DMS114 treated with DMSO at 0.1 percent for 48 hours (cell line): ENCODE data around the gene SLC16A13.
A peak's percentile ranks its signal among the peaks of the same experiment; 100 is the strongest.
"Not testable (repeated sequence)": the region's sequence is repeated elsewhere in the genome, so short reads cannot be mapped to it uniquely, and the experiment has no call there.

Experiments used
- DNase-seq: peaks from one replicate; lab custom pipeline; 2025; ENCODE audit not compliant: unreplicated experiment; lab: John Stamatoyannopoulos, UW

SLC16A13 gene

DNA sequence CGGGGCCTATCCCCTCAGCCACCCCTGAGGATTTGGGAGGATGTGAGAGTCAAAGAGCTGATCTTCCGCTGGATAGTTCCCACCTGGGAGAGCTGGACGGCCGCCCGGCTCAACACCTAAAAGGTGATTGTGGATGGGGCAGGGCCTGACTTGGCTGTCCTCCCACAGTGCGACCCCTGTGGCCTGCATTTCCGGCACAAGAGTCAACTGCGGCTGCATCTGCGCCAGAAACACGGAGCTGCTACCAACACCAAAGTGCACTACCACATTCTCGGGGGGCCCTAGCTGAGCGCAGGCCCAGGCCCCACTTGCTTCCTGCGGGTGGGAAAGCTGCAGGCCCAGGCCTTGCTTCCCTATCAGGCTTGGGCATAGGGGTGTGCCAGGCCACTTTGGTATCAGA, 8.5 kb upstream of the SLC16A13 start:
- no peak for DNase-seq

DNA sequence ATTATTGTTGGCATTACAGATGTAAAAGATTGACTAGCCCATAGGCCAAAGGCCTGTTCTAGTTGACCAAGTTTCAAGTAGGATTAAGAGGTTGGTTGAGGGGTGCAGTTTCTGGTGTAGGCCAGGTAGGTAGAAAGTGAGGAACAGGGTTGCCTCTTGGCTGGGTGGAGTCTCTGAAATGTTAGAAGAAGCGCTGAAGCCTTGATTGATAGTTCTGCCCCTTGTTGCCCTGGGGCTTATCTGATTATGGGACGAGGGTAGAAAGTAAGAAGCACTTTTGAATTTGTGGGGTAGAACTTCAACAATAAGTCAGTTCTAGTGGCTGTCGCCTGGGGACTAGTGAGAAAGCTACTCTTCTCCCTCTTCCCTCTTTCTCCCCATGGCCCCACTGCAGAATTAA, 6.7 kb upstream of the SLC16A13 start:
- no peak for DNase-seq

DNA sequence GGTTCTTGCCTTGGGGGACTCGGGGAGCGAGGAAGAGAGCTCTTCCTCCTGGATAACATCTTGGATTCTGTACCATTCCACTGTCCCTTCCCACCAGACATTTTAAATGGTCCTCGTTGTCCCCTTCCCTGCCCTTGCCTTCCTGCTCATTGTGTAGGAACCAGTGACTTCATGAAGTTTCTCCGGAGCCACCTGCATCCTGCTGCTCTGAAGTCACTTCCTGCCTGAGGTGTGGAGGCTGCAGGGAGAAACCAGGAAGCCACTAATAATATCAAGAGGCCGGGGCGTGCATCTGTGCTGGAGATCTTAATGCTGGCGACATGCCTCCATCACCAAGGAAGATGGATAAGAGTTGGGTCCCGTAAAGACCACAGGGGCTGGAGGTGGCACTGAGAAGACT, 6.2 kb upstream of the SLC16A13 start:
- DNase-seq = no peak

DNA sequence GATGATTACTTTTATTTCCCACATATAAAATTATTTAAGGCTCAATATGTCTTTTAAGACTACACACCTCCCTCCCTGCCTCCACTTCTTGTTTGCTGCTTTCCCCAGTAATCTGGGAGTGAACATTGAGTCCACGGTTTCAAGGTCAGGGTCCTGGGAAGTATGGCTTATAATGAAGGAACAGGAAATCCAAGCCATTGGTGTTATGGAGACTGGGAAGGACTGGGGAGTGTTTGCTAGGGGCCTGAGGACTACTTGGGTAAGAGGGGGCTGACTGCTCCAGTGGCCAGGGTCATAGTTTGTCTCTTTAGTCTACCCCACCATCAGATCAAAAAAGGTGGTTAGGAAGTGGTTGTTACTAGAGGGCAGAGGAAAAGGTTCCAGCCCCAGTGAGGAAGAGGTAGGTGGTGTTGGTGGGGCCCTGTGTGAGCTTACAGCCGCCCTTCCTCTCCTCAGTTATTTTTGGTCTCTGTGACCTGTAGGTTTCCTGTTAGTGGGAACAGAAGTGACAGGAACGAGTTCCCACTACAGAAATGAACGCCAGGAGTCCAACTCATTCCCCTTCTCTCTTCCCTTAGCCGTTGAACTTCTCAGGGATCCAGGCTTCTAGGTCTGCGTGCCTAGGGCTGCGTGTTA, 742 bp upstream of the SLC16A13 start:
- DNase-seq = no peak

DNA sequence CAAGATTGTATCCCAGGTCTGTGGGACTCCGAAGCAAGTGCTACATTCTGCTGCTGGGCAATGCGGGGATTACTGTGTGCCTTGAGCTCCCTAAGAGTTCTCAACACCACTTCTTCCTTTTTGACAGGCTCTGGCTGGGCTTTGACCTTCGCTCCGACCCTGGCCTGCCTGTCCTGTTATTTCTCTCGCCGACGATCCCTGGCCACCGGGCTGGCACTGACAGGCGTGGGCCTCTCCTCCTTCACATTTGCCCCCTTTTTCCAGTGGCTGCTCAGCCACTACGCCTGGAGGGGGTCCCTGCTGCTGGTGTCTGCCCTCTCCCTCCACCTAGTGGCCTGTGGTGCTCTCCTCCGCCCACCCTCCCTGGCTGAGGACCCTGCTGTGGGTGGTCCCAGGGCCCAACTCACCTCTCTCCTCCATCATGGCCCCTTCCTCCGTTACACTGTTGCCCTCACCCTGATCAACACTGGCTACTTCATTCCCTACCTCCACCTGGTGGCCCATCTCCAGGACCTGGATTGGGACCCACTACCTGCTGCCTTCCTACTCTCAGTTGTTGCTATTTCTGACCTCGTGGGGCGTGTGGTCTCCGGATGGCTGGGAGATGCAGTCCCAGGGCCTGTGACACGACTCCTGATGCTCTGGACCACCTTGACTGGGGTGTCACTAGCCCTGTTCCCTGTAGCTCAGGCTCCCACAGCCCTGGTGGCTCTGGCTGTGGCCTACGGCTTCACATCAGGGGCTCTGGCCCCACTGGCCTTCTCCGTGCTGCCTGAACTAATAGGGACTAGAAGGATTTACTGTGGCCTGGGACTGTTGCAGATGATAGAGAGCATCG, 2.4 kb downstream of the SLC16A13 start:
- no peak for DNase-seq

DNA sequence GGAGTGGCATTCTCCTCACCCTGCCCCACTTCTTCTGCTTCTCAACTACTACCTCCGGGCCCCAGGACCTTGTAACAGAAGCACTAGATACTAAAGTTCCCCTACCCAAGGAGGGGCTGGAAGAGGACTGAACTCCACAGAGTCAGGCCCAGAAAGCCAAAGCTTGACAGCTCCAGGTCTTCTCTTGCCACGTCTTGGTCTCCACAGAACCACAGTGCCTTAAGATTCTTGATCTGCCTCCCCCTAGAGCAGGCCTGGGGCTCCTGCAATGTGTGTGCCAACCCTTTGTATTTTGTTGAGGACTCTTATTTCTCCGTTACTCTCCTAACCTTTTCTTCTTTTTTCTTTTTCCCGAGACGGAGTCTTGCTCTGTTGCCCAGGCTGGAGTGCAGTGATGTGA, 4.0 kb downstream of the SLC16A13 start:
- no peak for DNase-seq

DNA sequence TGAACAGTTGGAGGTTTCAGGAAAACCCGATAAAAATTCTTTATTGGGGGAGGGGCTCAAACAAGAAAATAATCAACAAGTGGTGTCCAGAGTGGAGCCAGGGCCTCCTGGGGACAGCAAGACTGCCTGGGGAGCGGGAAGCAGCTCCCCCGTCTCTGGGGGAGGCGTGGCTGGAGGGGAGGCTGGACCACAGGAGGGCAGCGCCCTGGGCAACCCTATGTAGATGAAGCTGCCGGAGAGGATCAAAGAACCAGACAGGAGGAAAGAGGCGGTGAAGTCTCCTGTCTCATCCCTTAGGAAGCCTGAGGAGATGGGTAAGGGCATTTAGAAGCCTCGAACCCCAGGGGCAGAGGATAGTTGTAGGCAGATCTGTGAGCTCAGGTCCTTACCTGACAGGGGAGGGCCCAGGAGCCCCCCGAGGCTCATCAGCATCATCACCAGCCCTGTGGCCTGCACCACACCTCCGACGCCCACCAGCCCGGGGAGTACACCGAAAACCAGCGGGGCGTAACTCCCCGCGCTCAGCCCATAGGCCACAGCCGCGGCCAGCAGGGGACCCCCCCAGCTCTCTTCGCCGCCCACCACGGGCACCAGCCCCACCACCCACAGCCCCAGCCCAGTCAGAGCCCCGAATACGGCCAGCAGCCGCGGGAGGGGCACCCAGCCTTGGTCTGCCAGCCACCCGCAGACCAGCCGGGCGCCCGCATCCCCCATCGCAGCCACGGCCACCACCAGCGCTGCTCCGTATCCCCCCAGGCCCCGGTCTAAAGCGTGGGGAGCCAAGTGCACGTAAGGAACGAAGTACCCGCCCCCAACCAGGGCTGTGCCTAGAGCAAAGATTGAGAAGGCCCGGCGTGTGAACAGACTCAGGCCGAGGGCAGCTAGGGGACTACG, 6.0 kb downstream of the SLC16A13 start:
- DNase-seq = no peak

DNA sequence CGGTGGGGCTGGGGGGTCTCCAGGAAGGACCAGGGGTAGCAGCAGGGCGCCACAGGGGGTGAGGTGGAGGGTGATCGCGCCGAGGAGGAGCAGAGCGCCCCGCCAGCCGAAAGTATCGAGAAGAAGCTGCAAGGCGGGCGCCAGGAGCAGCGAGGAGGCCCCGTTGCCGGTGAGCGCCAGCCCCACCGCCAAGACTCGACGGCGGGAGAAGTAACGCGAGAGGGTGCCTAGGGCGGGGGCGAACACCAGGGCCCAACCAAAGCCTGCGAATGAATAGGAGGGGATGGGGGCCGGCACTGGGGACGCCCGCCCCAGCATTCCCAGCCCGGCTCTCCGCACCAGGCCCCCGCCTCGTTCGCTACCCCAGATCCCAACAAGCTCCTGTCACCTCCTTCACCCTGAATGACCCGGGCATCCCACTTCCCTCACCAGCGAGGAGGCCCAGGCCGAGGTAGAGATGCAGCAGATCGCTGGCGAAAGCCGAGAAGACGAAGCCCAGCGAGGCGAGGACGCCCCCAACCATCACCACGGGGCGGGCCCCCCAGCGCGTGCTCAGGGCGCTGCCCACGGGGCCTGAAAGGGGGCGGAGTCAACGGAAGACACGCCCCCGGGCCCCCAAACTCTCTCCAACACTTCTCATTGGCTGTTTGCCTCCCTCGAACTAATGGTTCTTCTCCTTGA, 6.8 kb downstream of the SLC16A13 start:
- DNase-seq = no peak

DNA sequence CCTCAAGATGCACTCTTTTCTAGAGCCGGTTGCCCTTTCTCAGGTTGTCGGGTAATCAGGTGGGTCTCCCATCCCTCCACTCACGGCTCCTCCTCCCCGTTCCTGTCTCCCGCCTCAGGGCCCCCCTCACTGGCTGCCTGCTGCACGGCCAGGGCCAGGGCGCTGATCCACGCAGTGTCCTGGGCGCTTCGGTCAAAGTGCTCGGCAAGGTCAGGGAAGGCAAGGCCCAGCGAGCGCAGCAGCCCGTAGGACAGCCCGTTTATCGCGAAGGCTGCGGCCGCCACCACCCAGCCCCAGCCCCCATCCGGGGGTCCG, 7.3 kb downstream of the SLC16A13 start:
- no peak for DNase-seq

DNA sequence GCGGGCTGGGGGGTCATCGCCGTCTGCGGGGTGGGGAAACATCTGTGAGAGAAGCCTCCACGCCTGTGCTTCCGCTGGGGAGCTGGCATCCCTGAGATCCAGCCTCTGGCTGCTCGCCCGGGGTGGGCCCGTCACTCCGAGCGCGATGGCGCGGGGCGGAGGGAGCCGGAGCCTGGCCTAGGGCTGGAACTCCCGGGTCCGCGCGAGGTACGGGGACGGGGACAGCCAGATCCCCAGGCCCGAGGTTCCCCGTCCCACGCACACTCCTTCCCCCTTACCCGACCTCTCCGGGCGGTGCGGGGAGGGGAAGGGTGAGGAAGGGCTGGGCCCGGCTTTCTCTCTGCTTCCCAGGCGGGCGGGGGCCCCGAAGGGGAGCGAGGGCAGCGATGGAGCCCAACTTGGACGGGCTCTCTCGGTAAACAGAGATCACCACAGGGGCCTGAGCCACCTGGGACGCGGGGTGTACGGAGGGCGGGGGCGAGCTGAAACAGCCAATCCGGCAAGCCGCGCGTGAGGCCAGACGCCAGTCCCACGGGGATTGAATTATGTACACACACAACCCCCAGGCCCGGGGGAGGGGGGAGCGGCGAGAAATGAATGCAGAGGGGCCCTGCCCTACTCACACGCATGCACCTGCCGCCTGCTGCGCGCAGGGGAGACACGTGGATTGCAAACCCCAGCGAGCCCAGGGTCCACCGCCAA, 7.8 kb downstream of the SLC16A13 start, which contains the start of gene SLC16A11:
Gene SLC16A11 (minus strand): TSS at position 596 of the 702 bp plus-strand sequence. CDS start 579 bp downstream, at position 17.
- no peak for DNase-seq

DNA sequence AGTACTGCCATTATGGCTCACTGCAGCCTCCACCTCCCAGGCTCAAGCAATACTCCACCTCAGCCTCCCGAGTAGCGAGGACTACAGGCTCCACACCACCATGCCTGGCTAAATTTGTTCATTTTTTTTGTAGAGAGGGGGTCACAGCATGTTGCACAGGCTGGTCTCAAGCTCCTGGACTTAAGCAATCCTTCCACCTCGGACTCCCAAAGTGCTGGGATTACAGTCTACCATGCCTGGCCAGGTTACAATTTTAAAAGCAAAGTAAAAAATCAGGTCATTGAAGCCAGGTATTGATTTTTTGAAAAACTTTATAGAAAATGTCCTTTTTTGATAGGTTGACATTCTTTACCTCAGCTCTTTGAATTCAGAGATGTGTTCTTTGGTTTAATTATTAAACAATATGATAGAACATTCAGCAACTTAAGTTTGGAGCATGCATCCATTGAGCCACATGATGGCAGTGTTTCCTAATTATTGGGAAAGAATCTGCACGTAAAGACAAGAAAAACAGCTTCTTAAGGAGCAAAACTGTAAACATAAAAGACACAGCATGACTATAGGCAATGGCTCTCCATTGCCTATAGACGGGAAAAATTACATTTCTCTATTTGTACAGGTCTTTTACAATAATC, 9.8 kb downstream of the SLC16A13 start:
- peak; percentile 54 for DNase-seq

DNA sequence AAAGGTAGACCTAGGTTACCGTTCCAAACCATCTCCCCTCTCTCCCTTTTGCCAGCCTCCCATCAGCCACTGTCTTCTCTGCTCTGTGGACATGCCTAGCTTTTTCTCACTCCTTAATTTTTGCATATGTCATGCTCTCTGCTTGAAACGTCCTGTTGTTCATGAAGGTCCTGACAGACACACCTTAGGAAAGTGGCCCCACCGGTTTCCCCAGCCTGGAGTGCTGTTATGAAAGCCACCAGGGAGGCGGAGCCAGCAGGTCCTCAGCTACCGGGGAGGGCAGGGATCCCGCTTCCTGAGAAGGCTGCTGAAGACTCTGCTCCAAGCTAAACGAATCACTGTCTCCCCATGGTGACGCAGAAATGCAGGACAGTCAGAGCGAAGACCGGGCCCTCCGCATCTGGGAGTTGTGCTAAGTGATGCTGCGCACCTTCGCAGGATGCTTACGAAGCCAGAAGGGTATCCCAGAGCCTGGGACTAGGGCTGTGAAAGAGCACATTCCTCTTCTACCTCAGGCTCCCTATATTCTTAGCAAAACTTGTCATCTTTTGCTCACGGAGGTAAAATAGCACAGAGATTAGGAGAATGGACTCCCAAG, 10.4 kb downstream of the SLC16A13 start:
- DNase-seq = no peak

DNA sequence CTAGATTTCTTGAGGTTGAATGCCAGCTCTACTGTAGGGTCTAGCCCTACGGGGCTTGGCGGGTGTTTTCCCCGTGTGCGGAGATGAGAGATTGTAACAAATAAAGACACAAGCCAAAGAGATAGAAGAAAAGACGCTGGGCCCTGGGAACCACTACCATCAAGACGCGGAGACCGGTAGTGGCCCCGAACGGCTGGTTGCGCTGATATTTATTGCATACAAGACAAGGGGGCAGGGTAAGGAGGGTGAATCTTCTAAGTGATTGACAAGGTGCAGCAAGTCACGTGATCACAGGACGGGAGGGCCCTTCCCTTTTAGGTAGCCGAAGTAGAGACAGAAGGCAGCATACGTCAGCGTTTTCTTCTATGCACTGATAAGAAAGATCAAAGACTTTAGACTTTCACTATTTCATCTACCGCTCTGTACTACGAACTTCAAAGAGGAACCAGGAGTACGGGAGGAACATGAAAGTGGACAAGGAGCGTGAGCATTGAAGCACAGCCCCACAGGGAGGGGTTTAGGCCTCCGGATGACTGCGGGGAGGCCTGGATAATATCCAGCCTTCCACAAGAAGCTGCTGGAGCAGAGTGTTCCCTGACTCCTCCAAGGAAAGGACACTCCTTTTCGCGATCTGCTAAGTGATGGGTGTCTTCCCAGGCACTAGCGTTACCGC, 11.0 kb downstream of the SLC16A13 start:
- not testable (repeated sequence) for DNase-seq

DNA sequence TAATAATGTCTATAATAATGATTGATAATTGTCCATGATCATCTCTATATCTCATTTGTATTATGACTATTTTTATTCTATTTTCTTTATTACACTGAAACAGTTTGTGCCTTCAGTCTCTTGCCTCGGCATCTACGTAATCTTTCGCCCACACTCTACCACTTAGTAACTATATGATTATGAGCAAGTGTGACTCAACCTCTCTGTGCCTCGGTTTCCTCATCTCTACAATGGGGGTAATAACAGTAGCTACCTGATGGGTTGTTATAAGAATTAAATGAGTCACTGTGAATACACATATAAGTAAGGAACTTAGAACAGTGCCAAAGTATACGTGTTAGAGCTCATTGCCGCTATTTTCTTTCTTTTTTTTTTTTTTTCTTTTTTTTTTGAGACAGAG, 11.8 kb downstream of the SLC16A13 start:
- no peak for DNase-seq

DNA sequence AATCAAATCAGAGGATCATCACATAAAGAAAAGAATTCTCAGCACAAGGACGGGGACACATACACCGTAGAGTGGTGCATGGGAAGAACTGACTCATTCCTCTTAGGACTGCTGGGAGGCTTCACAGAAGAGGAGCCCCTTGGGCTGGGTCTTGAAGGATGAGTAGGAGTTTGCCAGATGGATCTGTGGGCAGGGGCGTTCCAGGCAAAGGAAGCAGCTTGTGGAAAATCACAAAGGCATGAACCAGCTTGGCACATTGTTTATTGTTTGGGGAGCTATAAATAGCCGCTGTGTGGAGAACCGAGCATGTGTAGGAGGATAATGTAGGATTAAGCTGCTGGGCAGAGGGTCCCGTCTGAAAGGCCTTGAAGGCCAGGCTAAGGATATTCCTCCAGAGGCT, 13.2 kb downstream of the SLC16A13 start:
- no peak for DNase-seq

DNA sequence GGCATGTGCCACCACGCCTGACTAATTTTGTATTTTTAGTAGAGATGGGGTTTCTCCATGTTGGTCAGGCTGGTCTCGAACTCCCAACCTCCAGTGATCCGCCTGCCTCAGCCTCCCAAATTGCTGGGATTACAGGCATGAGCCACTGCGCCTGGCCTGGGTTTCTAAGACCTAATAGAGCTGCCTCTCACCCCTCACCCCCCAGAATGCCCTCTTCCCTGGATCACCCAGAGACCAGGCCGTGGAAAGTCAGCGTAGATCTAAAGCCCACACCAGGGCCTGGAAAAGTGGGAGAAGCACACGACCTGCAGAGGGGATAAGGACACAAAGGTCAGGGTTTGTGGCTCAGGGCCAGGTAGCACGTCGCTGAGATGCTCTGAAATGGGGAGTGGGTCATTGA, 14.8 kb downstream of the SLC16A13 start:
- DNase-seq = not testable (repeated sequence)

DNA sequence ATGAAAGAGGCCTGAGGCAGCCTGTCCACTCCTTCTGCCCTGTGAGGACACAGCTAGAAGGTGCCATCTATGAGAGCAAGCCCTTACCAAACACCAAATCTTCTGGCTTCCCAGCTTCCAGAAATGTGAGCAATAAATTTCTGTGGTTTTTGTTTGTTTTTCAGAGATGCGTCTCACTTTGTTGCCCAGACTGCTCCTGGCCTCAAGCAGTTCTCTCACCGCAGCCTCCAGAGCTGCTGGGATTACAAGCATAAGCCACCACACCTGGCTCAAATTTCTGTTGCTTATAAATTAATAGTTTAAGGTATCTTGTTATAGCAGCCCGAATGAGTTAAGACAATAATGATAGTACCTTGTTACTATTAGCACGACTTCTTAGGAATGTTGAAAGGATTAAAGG, 20.6 kb downstream of the SLC16A13 start:
- DNase-seq = no peak

DNA sequence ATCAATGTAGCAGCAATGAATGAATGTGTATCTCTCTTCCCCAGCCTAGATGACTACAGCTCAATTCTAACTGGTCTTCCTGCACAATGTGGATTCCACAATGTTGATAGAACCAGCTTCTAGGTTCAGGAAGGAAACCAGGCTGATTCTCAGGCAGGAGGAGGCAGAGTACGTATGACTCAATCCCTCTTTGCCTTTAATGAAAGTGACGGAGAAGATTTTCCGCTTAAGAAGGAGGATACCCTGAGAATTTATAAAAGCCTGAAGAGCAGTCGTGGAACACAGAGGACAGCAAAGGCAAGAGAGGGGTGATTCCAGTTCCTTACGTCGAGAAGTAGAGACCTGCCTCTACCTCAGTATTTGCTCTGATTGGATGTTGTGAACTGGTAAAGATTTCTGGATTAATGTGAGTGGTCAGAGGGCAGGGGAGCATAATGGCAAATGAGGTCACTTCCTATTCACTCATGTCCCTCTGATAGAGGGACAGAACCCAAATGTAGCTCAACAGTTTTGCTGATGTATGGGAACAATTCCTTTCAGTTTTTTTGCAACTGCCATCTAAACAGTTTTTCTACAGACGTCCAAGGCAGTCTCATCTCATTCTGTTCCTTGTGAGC, 23.1 kb downstream of the SLC16A13 start:
- no peak for DNase-seq
